ENCODE data around the gene DNAJC10. TPM values are rescaled to one million over a fixed set of nuclear protein-coding genes. Genes with fewer than 3 reads are reported as not detected.
A peak's percentile ranks its signal among the peaks of the same experiment; 100 is the strongest.

The DNAJC10 gene
- 22.6 and 54.5 TPM in 2 replicates for polyA plus RNA-seq (2011; rRNA removed)
- polyA minus RNA-seq (2011; rRNA and poly(A)+ RNA removed), result 23.3 and 26.1 TPM in 2 replicates

- ChIA-PET POLR2A (interaction anchor here (0.6 kb wide), 2 partner anchors 85 to 1001 kb away, joined by 3 read pairs; no protein-coding TSS in a partner anchor), CTCF (interaction anchor here (0.7 to 0.8 kb wide), 2 partner anchors 12 to 19 kb away, joined by 3 to 4 read pairs; no protein-coding TSS in a partner anchor)
- peak; percentile 56 for DNase-seq (ENCODE audit: low read depth)
- no peaks in the 10 kb centered on the region for H3K36me3 ChIP-seq (ENCODE audit: control insufficient read depth, insufficient read depth, low read length)
- H3K27me3 ChIP-seq (ENCODE audit: control insufficient read depth, insufficient read depth, low read length), result no peaks in the 10 kb centered on the region
- TF ChIP-seq CTCF (IDR thresholded peaks at IDR 0.05; ENCODE audit: insufficient read depth, low read depth, low read length), result no peak
- H3K4me3 ChIP-seq (ENCODE audit: low read depth, low read length), result peak within 1 kb of the TSS; percentile 59
Observed at GRCh38 chr2:182715892-182716649, at the start of gene DNAJC10. TSS of gene DNAJC10 (plus strand) at chr2:182716257. CDS start at chr2:182718087, 1,830 bp downstream.

GRCh38 chr2:182666674-182667314 lies 49.3 kb upstream of the DNAJC10 start:
- peak; percentile 64 for TF ChIP-seq CTCF (IDR thresholded peaks at IDR 0.05; ENCODE audit: insufficient read depth, low read depth, low read length)
- no peak for DNase-seq (ENCODE audit: low read depth)
- Histone ChIP-seq H3K36me3 (ENCODE audit: control insufficient read depth, insufficient read depth, low read length) (no peaks in the 10 kb centered on the region), H3K27me3 (ENCODE audit: control insufficient read depth, insufficient read depth, low read length) (no peaks in the 10 kb centered on the region; the same call in 1 of the 2 replicates), H3K4me3 (ENCODE audit: low read depth, low read length) (no peak overlapping the region)
- CTCF ChIA-PET, result interaction anchor here (0.5 to 1.4 kb wide), 8 partner anchors 10 to 1012 kb away, joined by 3 to 7 read pairs (median 3); no protein-coding TSS in a partner anchor
- POLR2A ChIA-PET, result no interaction called here

- Histone ChIP-seq H3K27me3 (ENCODE audit: control insufficient read depth, insufficient read depth, low read length) (no peaks in the 10 kb centered on the region; the same call in 1 of the 2 replicates), H3K4me3 (ENCODE audit: low read depth, low read length) (no peak overlapping the region), H3K36me3 (ENCODE audit: control insufficient read depth, insufficient read depth, low read length) (no peaks in the 10 kb centered on the region)
- no peak for DNase-seq (ENCODE audit: low read depth)
- ChIA-PET CTCF (interaction anchor here (0.7 to 1.4 kb wide), 5 partner anchors 10 to 351 kb away, joined by 3 to 7 read pairs (median 4); no protein-coding TSS in a partner anchor), POLR2A (no interaction called here)
- TF ChIP-seq CTCF (IDR thresholded peaks at IDR 0.05; ENCODE audit: insufficient read depth, low read depth, low read length), result no peak
Observed at GRCh38 chr2:182667315-182667695, 48.8 kb upstream of the DNAJC10 start.

GRCh38 chr2:182668671-182669070 lies 47.4 kb upstream of the DNAJC10 start:
- CTCF ChIA-PET, result no interaction called here
- Histone ChIP-seq H3K27me3 (ENCODE audit: control insufficient read depth, insufficient read depth, low read length) (no peaks in the 10 kb centered on the region; the same call in 1 of the 2 replicates), H3K36me3 (ENCODE audit: control insufficient read depth, insufficient read depth, low read length) (no peaks in the 10 kb centered on the region), H3K4me3 (ENCODE audit: low read depth, low read length) (no peak overlapping the region)
- no peak for DNase-seq (ENCODE audit: low read depth)
- no peak for TF ChIP-seq CTCF (IDR thresholded peaks at IDR 0.05; ENCODE audit: insufficient read depth, low read depth, low read length)
- POLR2A ChIA-PET, result no interaction called here
